HFFc6 (cell line): ENCODE data around the gene SLC25A11. TPM values are rescaled to one million over a fixed set of nuclear protein-coding genes. Genes with fewer than 3 reads are reported as not detected.
"Not testable (repeated sequence)": the region's sequence is repeated elsewhere in the genome, so short reads cannot be mapped to it uniquely, and the experiment has no call there.

Experiments used
- DNase-seq: peaks from one replicate; pipeline ENCODE4 v3.0.0-alpha.2; 2018
- H3K27ac Mint-ChIP-seq: 2 replicates; pipeline ENCODE4 v1.8.0; 2020; ENCODE audit warnings: mild to moderate bottlenecking, mixed read lengths
- H3K27me3 Mint-ChIP-seq: 2 replicates; pipeline ENCODE4 v1.8.0; 2021; ENCODE audit warnings: mild to moderate bottlenecking, moderate library complexity, mixed read lengths; ENCODE audit not compliant: insufficient read depth
- H3K36me3 Mint-ChIP-seq: 2 replicates; pipeline ENCODE4 v1.8.0; 2021; ENCODE audit warnings: low read depth, mixed read lengths
- H3K4me1 Mint-ChIP-seq: 2 replicates; pipeline ENCODE4 v1.8.0; 2020; ENCODE audit warnings: low read depth, mixed read lengths
- H3K4me3 Mint-ChIP-seq: 2 replicates; pipeline ENCODE4 v1.8.0; 2020; ENCODE audit warnings: mild to moderate bottlenecking, moderate library complexity, mixed read lengths
- H3K9me3 Mint-ChIP-seq: 2 replicates; pipeline ENCODE4 v1.8.0; 2020; ENCODE audit warnings: mild to moderate bottlenecking, mixed read lengths
- CTCF ChIP-seq: fragments of 200-600 bp; sonication (generic); IDR thresholded peaks from 2 replicates; pipeline ENCODE4 v1.5.0; 2021; ENCODE audit warnings: antibody characterized with exemption, mild to moderate bottlenecking
- total RNA-seq, 6 experiments: library from RNA; stranded (reverse); fragmentation: NEBNext Ultra II Directional; extraction: Animal tissue kit (Norgen Biotek cat#: 25700); gene quantifications; 2 replicates in 1 of 6; 3 replicates in 5 of 6; pipeline ENCODE4 v1.2.3, GENCODE V29; 2021

SLC25A11 gene
- total RNA-seq, 6 experiments from 2014 or later: 61.9 to 78.6 (median 64.4) TPM

DNA sequence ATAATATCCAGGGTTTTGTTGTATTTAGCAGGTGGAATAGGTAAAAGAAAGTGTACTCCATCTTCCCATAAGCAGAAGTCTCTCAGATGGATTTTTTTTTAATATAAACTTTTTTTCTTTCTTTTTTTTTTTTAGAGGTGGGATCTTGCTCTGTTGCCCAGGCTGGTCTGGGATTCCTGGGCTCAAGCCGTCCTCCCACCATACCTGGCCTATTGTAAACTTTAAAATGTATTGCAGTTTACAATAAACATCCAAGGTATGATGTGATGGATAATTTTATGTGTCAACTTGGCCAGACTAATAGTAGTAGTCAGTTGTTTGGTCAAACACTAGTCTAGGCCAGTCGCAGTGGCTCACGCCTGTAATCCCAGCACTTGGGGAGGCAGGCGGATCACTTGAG lies 18.5 kb downstream of the SLC25A11 start:
- TF ChIP-seq CTCF: no peak
- Mint-ChIP-seq H3K27ac (no peak overlapping the region), H3K4me1 (peaks cover 10% of the 10 kb centered on the region), H3K27me3 (peaks cover 1% of the 10 kb centered on the region; the same call in 1 of the 2 replicates), H3K36me3 (no peaks in the 10 kb centered on the region), H3K9me3 (no peaks in the 10 kb centered on the region), H3K4me3 (no peak overlapping the region)
- no peak for DNase-seq

DNA sequence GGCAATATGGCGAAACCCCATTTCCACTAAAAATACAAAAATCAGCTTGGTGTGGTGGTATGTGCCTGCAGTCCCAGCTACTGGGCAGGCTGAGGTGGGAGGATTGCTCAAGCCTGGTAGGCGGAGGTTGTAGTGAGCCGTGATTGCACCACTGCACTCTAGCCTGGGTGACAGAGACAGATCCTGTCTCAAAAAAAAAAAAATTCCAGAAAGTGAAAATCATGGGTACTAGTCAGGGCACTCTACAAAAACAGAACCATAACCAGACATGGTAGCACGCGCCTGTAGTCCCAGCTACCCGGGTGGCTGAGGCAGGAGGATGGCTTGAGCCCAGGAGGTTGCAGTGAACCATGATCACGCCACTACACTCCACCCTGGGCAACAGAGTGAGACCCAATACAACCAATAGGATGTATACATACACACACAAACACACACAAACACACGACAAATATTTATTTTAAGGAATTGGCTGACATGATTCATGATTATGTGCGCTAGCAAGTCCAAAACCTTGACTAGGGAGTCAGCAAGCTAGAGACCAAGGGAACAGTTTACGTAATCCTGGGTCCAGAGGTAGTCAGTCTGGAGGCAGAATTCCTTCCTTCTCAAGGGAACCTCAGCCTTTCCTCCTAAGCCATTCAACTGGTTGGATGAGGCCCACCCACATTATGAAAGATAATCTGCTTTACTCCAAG lies 19.3 kb downstream of the SLC25A11 start:
- no peak for DNase-seq
- no peaks in the 10 kb centered on the region for H3K9me3 Mint-ChIP-seq
- H3K4me1 Mint-ChIP-seq: peaks cover 10% of the 10 kb centered on the region
- H3K36me3 Mint-ChIP-seq: no peaks in the 10 kb centered on the region
- no peak for TF ChIP-seq CTCF
- no peak overlapping the region for H3K27ac Mint-ChIP-seq
- peaks cover 1% of the 10 kb centered on the region; the same call in 1 of the 2 replicates for H3K27me3 Mint-ChIP-seq
- H3K4me3 Mint-ChIP-seq: no peak overlapping the region

- Mint-ChIP-seq H3K9me3 (no peaks in the 10 kb centered on the region), H3K36me3 (no peaks in the 10 kb centered on the region), H3K27ac (no peak overlapping the region), H3K4me3 (peak overlapping the region; percentile 33), H3K4me1 (peaks cover 10% of the 10 kb centered on the region), H3K27me3 (peaks cover 1% of the 10 kb centered on the region; the same call in 1 of the 2 replicates)
- no peak for DNase-seq
- no peak for TF ChIP-seq CTCF
Observed at GRCh38 chr17:4919511-4920047, 20.3 kb downstream of the SLC25A11 start.

DNA sequence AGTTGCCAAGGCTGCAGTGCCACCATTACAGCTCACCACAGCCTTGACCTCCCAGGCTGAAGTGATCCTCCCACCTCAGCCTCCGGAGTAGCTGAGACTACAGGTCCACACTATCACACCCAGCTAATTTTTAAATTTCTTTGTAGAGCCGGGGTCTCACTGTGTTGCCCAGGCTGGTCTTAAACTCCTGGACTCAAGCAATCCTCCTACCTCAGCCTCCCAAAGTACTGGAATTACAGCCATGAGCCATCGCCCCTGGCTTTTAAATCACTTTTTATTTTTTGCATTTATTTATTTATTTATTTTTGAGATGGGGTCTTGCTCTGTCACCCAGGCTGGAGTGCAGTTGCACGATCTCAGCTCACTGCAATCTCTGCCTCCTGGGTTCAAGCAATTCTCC lies 25.3 kb downstream of the SLC25A11 start:
- not testable (repeated sequence) for DNase-seq, H3K4me3 Mint-ChIP-seq, H3K4me1 Mint-ChIP-seq, H3K27ac Mint-ChIP-seq, H3K27me3 Mint-ChIP-seq, H3K36me3 Mint-ChIP-seq, H3K9me3 Mint-ChIP-seq

- H3K4me1 Mint-ChIP-seq: no peaks in the 10 kb centered on the region
- H3K27me3 Mint-ChIP-seq: no peaks in the 10 kb centered on the region; the same call in 1 of the 2 replicates
- H3K27ac Mint-ChIP-seq: no peak overlapping the region
- no peaks in the 10 kb centered on the region for H3K9me3 Mint-ChIP-seq
- H3K4me3 Mint-ChIP-seq: no peak overlapping the region
- no peak for TF ChIP-seq CTCF
- peak; percentile 16 for DNase-seq
- no peaks in the 10 kb centered on the region for H3K36me3 Mint-ChIP-seq
Observed at GRCh38 chr17:4913994-4914393, 25.9 kb downstream of the SLC25A11 start.

- H3K4me3 Mint-ChIP-seq: no peak overlapping the region
- no peaks in the 10 kb centered on the region for H3K4me1 Mint-ChIP-seq
- peak; percentile 87 for TF ChIP-seq CTCF
- H3K27ac Mint-ChIP-seq: no peak overlapping the region
- H3K9me3 Mint-ChIP-seq: no peaks in the 10 kb centered on the region
- H3K27me3 Mint-ChIP-seq: peaks cover 4% of the 10 kb centered on the region
- H3K36me3 Mint-ChIP-seq: no peaks in the 10 kb centered on the region
- DNase-seq: peak; percentile 90
Observed at GRCh38 chr17:4908711-4909496, 30.9 kb downstream of the SLC25A11 start.
